ENCODE data around the gene ATG10. TPM values are rescaled to one million over a fixed set of nuclear protein-coding genes. Genes with fewer than 3 reads are reported as not detected.
"Not testable (repeated sequence)": the region's sequence is repeated elsewhere in the genome, so short reads cannot be mapped to it uniquely, and the experiment has no call there.

The ATG10 gene
- total RNA-seq, 1 donor from 2014 or later = 4.8 TPM

DNA sequence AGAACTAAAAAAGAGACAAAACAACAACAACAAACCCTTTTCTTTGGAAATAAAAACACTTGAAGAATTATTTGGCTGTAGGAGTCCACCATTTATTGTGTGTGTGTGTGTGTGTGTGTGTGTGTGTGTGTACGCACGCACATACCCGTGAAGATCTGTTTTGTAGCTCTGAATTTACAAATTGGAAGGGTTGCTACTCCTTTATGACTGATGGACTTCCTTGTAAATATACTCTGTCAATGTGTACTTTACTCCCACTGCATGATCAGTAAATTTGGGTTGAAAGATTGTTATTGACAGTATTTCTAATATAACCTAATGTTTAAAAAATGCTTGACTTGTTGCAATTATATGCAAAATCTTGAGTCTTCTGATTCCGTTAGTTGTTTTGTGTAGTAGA lies 148.1 kb downstream of the ATG10 start:
- DNase-seq (ENCODE audit: low read depth, low spot score) = no peak

- DNase-seq (ENCODE audit: low read depth, low spot score) = no peak
Observed at GRCh38 chr5:82129723-82130285, 158.0 kb downstream of the ATG10 start.

DNA sequence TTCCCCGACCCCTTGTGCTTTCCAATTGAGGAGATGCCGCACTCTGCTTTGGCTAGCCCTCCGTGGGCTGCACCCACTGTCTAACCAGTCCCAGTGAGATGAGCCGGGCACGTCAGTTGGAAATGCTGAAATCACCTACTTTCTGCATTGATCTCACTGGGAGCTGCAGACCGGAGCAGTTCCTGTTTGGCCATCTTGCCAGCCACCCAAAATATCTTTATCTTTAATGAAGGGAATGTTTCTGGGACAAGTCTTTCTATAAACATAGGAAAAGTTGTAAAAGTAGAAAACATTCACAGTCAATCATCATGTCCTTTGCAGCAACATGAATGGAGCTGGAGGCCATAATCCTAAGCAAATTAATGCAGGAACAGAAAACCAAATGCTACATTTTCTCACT lies 158.8 kb downstream of the ATG10 start:
- no peak for DNase-seq (ENCODE audit: low read depth, low spot score)

DNA sequence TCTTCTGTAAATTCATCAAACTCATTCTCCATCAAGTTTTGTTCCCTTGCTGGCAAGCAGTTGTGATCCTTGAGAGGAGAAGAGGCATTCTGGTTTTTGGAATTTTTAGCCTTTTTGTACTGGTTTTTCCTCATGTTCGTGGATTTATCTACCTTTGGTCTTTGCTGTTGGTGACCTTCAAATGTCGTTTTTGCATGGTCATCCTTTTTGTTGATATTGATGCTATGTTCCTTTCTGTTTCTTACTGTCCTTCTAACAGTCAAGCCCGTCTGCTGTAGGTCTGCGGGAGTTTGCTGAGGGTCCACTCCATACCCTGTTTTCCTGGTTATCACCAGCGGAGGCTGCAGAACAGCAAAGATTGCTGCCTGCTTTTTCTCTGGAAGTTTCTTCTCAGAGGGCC lies 165.4 kb downstream of the ATG10 start:
- no peak for DNase-seq (ENCODE audit: low read depth, low spot score)

GRCh38 chr5:82139837-82140236 lies 168.0 kb downstream of the ATG10 start:
- DNase-seq (ENCODE audit: low read depth, low spot score) = not testable (repeated sequence)

GRCh38 chr5:82142217-82142841 lies 170.5 kb downstream of the ATG10 start:
- DNase-seq (ENCODE audit: low read depth, low spot score) = no peak

- no peak for DNase-seq (ENCODE audit: low read depth, low spot score)
Observed at GRCh38 chr5:82142928-82143577, 171.2 kb downstream of the ATG10 start.

- no peak for DNase-seq (ENCODE audit: low read depth, low spot score)
Observed at GRCh38 chr5:82147860-82148573, 176.2 kb downstream of the ATG10 start.

DNA sequence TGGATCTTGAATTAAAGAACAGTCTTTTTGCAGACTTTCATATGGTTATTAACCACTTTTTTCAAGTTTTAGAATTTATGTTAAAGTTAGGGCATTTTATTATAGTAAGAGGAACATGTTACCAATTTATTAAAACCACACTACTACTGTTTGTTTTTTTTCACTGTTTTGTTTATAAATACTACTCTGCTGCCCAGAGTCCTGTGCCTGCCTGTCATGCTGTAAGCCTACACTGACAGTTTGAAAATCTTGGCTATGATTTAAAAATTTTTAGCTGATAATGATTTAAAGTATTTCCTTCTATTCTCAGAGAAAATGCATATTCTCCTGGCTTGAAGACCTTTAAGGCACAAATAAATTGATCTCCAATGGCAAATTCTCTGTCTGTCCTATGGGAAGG lies 177.6 kb downstream of the ATG10 start:
- no peak for DNase-seq (ENCODE audit: low read depth, low spot score)

- DNase-seq (ENCODE audit: low read depth, low spot score) = no peak
Observed at GRCh38 chr5:82150559-82150958, 178.7 kb downstream of the ATG10 start.

DNA sequence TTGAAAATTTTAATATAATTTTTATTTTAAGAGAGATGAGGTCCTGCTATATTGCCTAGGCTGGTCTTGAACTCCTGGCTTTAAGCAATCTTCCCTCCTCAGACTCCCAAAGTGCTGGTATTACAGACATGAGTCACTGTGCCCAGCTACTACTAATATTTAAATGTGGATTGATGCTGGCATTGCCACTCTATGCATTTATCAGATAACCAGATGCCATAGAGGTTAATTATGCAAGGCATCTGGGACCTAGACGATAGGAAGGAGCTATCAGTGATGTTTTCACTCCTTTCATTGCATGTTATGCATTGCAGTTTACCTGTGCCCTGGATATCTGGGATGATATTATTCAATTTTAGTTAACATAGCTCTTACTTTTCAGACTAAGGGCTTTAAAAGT lies 179.4 kb downstream of the ATG10 start:
- DNase-seq (ENCODE audit: low read depth, low spot score) = no peak

DNA sequence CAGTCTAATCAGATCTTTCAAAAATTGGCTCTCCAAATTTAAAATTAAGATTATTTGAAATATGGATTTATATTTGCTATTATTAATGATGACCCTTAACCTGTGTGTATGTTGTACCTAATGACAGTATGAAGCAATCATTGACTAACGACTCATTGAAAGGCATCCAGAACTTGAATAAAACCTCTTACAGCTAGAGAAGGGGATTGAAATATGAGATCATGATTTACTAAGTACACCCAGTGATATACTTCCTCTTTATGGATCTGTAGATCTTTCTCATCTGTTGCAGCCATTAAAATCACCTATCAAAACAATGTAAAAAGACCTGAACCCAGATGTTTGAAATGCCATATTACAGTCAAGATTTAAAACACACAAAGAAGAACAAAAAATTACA lies 179.8 kb downstream of the ATG10 start:
- DNase-seq (ENCODE audit: low read depth, low spot score) = no peak

- DNase-seq (ENCODE audit: low read depth, low spot score) = no peak
Observed at GRCh38 chr5:82152978-82153481, 181.2 kb downstream of the ATG10 start.

- DNase-seq (ENCODE audit: low read depth, low spot score) = no peak
Observed at GRCh38 chr5:82154776-82155175, 183.0 kb downstream of the ATG10 start.

- no peak for DNase-seq (ENCODE audit: low read depth, low spot score)
Observed at GRCh38 chr5:82155305-82155704, 183.5 kb downstream of the ATG10 start.

GRCh38 chr5:82156874-82157273 lies 185.1 kb downstream of the ATG10 start:
- no peak for DNase-seq (ENCODE audit: low read depth, low spot score)

GRCh38 chr5:82158755-82159413 lies 187.1 kb downstream of the ATG10 start:
- no peak for DNase-seq (ENCODE audit: low read depth, low spot score)

DNA sequence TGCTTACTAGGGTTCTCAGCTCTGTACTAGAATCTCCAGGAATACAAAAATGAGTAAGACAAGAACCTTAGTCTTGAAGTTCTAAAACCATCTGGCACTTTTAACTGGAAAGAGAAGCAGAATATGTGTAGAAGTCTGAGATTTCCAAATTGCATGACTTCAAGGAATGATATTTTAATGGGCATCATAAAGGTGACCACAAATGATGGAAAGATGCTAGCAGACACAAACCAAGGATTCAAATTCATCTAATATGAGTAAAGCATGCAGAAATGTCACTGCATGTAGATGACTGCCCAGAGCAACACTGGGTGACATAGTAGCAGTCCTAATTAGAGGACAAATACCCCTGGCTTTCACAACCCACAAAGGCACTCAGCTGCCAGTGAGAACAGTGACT lies 189.1 kb downstream of the ATG10 start:
- no peak for DNase-seq (ENCODE audit: low read depth, low spot score)

DNA sequence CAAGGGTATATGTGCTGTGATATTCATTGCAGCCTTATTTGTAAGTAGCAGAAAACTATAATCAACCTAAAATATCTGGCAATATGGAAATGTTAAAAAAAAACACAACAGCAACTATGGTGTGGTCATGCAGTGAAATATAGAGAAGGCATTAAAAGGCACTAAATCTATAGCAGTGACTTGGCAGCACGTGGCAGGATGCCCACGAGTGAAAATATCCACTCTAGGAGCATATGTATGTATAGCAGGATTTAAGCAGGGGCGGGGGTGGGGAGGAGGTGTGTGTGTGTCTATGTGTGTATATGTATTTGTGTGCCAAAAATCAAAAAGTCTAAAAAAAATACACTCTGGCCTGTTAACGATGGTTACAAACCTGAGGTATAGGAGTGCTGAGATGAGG lies 190.8 kb downstream of the ATG10 start:
- no peak for DNase-seq (ENCODE audit: low read depth, low spot score)

GRCh38 chr5:82163452-82164175 lies 191.8 kb downstream of the ATG10 start:
- no peak for DNase-seq (ENCODE audit: low read depth, low spot score)

All from pulmonary artery endothelial cell (primary cell).